OCI-LY1 (cell line): ENCODE results near the gene DUSP22.

Experiments used
- CTCF ChIP-seq: fragments of 200-600 bp; sonication (generic), shearing (Covaris generic); IDR thresholded peaks from 2 replicates; pipeline ENCODE4 v1.5.1; 2017; ENCODE audit warnings: mild to moderate bottlenecking, antibody characterized with exemption, low read length, moderate library complexity, mixed read lengths
- EZH2 ChIP-seq: fragments of 200-600 bp; sonication (generic), shearing (Covaris generic); IDR thresholded peaks from 2 replicates; pipeline ENCODE4 v1.8.0; 2017; ENCODE audit warnings: borderline replicate concordance, mixed run types, mild to moderate bottlenecking, antibody characterized with exemption, low read length, moderate library complexity, mixed read lengths

- TF ChIP-seq CTCF, result no peak
- TF ChIP-seq EZH2, result no peak
Measured at GRCh38 chr6:396126-396520, 103.8 kb downstream of the DUSP22 start.
